ENCODE results near the gene ASB3.

Gene ASB3

DNA sequence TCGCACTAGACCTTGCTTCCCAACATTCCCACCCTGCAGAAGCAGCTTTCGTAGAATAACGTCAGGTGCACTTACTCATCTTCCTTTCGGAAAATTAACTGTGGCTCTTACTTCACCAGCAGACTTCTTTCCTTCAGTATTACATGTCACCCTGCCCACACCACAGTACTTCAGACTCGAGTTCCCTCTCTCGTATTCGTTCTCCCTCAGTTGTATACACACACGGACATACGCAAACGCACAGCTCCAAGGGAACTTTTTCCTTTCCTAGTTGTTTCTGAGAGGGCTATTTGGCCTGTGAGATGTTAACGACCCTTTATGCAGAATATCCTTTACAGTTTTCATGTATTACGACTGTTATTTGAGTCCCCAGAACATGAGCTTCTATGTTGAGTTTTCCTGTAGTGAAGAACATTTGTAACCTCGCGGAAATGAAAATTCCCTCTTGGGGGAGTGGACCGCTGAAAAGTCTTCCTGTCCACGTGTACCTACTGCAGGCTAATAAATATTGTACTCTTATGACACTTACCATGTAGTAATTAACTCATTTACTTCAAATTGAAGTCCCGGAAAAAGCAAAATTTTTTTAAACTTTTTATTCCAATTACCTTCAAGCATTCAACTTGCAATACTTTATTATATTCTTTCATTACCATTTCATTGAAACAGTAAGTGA lies 999 bp upstream of the ASB3 start:
- peak in 1 of 2 donors; percentile 41 for DNase-seq (ENCODE audit: low read depth in 2 of 2)
- peak overlapping the region; percentile 83 to 96 for H3K4me3 ChIP-seq (replicated peaks in 1 of 2; ENCODE audit: low read depth in 2 of 2, low read length in 2 of 2)
- TF ChIP-seq, protein P1, sequence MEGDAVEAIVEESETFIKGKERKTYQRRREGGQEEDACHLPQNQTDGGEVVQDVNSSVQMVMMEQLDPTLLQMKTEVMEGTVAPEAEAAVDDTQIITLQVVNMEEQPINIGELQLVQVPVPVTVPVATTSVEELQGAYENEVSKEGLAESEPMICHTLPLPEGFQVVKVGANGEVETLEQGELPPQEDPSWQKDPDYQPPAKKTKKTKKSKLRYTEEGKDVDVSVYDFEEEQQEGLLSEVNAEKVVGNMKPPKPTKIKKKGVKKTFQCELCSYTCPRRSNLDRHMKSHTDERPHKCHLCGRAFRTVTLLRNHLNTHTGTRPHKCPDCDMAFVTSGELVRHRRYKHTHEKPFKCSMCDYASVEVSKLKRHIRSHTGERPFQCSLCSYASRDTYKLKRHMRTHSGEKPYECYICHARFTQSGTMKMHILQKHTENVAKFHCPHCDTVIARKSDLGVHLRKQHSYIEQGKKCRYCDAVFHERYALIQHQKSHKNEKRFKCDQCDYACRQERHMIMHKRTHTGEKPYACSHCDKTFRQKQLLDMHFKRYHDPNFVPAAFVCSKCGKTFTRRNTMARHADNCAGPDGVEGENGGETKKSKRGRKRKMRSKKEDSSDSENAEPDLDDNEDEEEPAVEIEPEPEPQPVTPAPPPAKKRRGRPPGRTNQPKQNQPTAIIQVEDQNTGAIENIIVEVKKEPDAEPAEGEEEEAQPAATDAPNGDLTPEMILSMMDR (IDR thresholded peaks at IDR 0.05; ENCODE audit: low read depth, low read length), result no peak

DNA sequence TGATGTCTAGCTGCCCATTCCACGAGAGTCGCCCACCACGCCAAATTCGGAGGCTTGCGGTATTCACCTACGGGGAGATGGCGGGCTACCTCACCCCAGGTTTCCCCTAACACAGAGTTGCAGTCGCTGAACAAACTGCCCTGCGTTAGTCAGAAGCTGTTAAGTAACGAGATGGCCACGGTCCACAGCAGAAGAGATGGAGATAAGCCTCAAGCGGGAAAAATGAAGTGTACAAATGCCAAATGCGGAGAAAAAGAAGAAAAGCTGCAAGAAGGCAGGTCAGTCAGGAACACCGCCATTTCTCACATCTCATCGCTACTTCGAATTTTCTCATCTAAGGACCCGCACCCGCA lies 425 bp downstream of the ASB3 start:
- peak overlapping the region; percentile 83 to 96 for H3K4me3 ChIP-seq (replicated peaks in 1 of 2; ENCODE audit: low read depth in 2 of 2, low read length in 2 of 2)
- DNase-seq (ENCODE audit: low read depth in 2 of 2), result peak; percentile 58 to 64
- TF ChIP-seq, protein P1 (IDR thresholded peaks at IDR 0.05; ENCODE audit: low read depth, low read length), result no peak

DNA sequence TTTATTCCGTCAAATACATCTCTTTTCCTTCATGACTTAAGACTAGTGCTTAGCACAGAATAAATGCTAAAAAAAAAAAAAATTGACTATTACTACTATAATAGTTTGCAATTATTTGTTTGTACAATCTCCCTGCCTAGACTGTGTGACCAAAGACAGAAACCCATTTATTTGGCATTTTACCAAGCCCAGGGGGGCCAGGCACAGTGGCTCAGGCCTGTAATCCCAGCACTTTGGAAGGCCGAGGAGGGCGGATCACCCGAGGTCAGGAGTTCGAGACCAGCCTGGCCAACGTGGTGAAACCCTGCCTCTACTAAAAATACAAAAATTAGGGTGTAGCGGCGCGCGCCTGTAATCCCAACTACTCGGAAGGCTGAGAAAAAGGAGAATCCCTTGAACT lies 1.4 kb downstream of the ASB3 start:
- TF ChIP-seq, protein P1 (IDR thresholded peaks at IDR 0.05; ENCODE audit: low read depth, low read length), result no peak
- no peak for DNase-seq (ENCODE audit: low read depth in 2 of 2)
- peak overlapping the region; percentile 83 to 96 for H3K4me3 ChIP-seq (replicated peaks in 1 of 2; ENCODE audit: low read depth in 2 of 2, low read length in 2 of 2)

DNA sequence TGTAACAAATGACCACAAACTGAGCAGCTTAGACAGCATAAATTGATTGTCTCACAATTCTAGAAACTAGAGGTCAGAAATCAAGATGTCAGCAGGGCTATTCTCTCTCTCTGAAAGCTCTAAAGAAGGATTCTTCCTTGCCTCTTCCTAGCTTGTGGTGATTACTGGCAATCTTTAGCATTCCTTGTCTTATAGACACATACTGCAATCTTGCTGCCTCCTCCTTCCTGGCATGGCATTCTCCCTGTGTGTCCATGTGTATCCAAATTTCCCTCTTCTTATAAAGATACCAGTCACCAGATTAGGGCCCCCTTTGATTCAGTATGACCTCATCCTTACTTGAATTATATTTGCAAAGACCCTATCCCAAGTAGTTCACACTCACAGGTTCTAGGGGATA lies 2.3 kb downstream of the ASB3 start:
- no peak for DNase-seq (ENCODE audit: low read depth in 2 of 2)
- no peak overlapping the region for H3K4me3 ChIP-seq (replicated peaks in 1 of 2; ENCODE audit: low read depth in 2 of 2, low read length in 2 of 2)
- TF ChIP-seq, protein P1 (IDR thresholded peaks at IDR 0.05; ENCODE audit: low read depth, low read length), result no peak

DNA sequence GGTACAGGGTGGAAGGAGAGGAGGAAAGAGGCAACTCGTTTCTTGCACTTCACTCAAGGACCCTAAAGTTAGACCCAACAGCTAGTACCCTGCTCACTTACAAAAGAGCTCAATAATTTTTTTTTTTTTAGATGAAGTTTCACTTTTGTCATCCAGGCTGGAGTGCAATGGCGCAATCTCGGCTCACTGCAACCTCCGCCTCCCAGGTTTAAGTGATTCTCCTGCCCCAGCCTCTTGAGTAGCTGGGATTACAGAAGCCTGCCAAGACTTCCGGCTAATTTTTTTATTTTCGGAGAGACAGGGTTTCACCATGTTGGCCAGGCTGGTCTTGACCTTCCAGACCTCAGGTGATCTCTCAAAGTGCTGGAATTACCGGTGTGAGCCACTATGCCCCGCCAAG lies 4.1 kb downstream of the ASB3 start:
- DNase-seq (ENCODE audit: low read depth in 2 of 2), result no peak
- TF ChIP-seq, protein P1 (IDR thresholded peaks at IDR 0.05; ENCODE audit: low read depth, low read length), result no peak
- H3K4me3 ChIP-seq (replicated peaks in 1 of 2; ENCODE audit: low read depth in 2 of 2, low read length in 2 of 2), result no peak overlapping the region

DNA sequence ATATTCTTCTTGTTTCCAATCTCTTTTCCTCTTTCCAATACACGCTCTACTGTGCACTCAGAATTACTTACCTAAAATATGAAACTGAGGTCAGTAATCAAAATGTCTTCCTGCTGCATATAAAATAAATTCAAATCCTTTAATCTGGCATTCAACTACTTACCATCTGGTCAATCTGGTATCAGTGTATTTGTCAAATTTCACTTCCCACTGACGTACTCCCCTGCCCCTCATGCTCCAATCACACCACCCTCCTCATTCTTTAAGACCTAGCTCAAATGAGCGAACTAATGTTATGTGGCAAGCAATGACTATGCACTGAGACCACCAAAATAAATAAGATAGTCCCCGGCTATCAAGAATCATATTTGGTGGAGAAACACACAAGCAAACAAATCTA lies 6.7 kb downstream of the ASB3 start:
- no peak for DNase-seq (ENCODE audit: low read depth in 2 of 2)
- H3K4me3 ChIP-seq (replicated peaks in 1 of 2; ENCODE audit: low read depth in 2 of 2, low read length in 2 of 2), result no peak overlapping the region
- TF ChIP-seq, protein P1 (IDR thresholded peaks at IDR 0.05; ENCODE audit: low read depth, low read length), result no peak

All from cardiac fibroblast (primary cell).